ENCODE results near the gene MIDN. TPM values are rescaled to one million over a fixed set of nuclear protein-coding genes. Genes with fewer than 3 reads are reported as not detected.
A peak's percentile ranks its signal among the peaks of the same experiment; 100 is the strongest.

The MIDN gene
- total and polyA plus RNA-seq, 10 of the 15 experiments (the other 5 are each of a cell fraction or from before 2014, with no cell fraction given), result 0.38 to 51.5 (median 7.2) TPM

GRCh38 chr19:1275260-1275975 lies 27.0 kb downstream of the MIDN start, which contains the start of gene FAM174C:
Gene FAM174C (plus strand): TSS chr19:1275530. CDS start chr19:1275550, 20 bp downstream.
- H2AFZ ChIP-seq (ENCODE audit: control insufficient read depth, low read depth, low read length), result peak within 1 kb of the TSS; percentile 71
- H3K79me2 ChIP-seq (ENCODE audit: control insufficient read depth, insufficient read depth, low read length), result peaks cover 57% of the 10 kb centered on the region
- RAD21 ChIA-PET (ENCODE audit: unreplicated experiment), result interaction anchor here (1.0 to 3.9 kb wide), 3 partner anchors 9 to 97 kb away, joined by 5 to 29 read pairs (median 5); no protein-coding TSS in a partner anchor
- TF ChIP-seq NR2C2 (IDR thresholded peaks at IDR 0.05; ENCODE audit: borderline replicate concordance, control insufficient read depth, insufficient read length, low read depth), result no peak
- no peak for TF ChIP-seq SMAD1 (IDR thresholded peaks at IDR 0.05; ENCODE audit: low read depth, partially characterized antibody)
- TF ChIP-seq ATF7 (IDR thresholded peaks at IDR 0.05; ENCODE audit: low read depth), result no peak
- no peak for TF ChIP-seq ZBTB11 (CRISPR knock-in tag; IDR thresholded peaks at IDR 0.05)
- no peak for TF ChIP-seq SUZ12 (IDR thresholded peaks at IDR 0.05; ENCODE audit: unreplicated experiment)
- peak; percentile 42 for TF ChIP-seq NR2C1 (IDR thresholded peaks at IDR 0.05)
- peak; percentile 50 for TF ChIP-seq CBFB (IDR thresholded peaks at IDR 0.05; ENCODE audit: low read depth)
- peak; percentile 49; the same call in 1 of the 2 replicates for TF ChIP-seq ZBED1 (IDR thresholded peaks at IDR 0.05; ENCODE audit: borderline replicate concordance)
- TF ChIP-seq STAT3 (IDR thresholded peaks at IDR 0.05; ENCODE audit: low read depth, low read length), result no peak
- no peak for TF ChIP-seq RBBP5 (conservative IDR thresholded peaks at IDR 0.05)
- TF ChIP-seq PRDM15 (CRISPR knock-in tag; IDR thresholded peaks at IDR 0.05), result no peak
- TF ChIP-seq CHD2 (IDR thresholded peaks at IDR 0.05; ENCODE audit: borderline replicate concordance, low read depth, low read length), result no peak; the same call in 1 of the 2 replicates
- TF ChIP-seq NBN (IDR thresholded peaks at IDR 0.05), result no peak
- TF ChIP-seq NFYA (IDR thresholded peaks at IDR 0.05; ENCODE audit: borderline replicate concordance, low read depth, low read length), result no peak

More at GRCh38 chr19:1275260-1275975, 27.0 kb downstream of the MIDN start, which contains the start of gene FAM174C:
- Histone ChIP-seq H3K9me3 (replicated peaks; ENCODE audit: control insufficient read depth, insufficient read depth, low read length) (no peaks in the 10 kb centered on the region), H3K4me1 (ENCODE audit: control insufficient read depth, insufficient read depth, low read length) (peaks cover 26% of the 10 kb centered on the region), H3K4me3 (peak within 1 kb of the TSS; percentile 85), H3K27ac (ENCODE audit: control insufficient read depth, insufficient read depth) (peak within 1 kb of the TSS; percentile 97), H3K36me3 (ENCODE audit: control insufficient read depth in 2 of 2, insufficient read depth in 2 of 2, low read length in 1 of 2) (peaks cover 41 to 53% of the 10 kb centered on the region in 2 experiments), H3K9ac (ENCODE audit: control insufficient read depth, insufficient read depth, low read length) (peak within 1 kb of the TSS; percentile 96), H3K4me2 (ENCODE audit: control insufficient read depth, insufficient read depth) (peak within 1 kb of the TSS; percentile 85), H4K20me1 (ENCODE audit: control insufficient read depth, insufficient read depth) (no peaks in the 10 kb centered on the region; the same call in 1 of the 2 replicates), H3K27me3 (replicated peaks in 1 of 2; ENCODE audit: control insufficient read depth in 2 of 2, insufficient read depth in 2 of 2, low read length in 1 of 2) (no peaks in the 10 kb centered on the region)
- intact Hi-C loops (cut with micrococcal nuclease; ENCODE audit: unreplicated experiment) (no loop called here), in situ Hi-C loops (cut with MboI) (loop anchor here (5.0 kb wide), 1 partner anchor 97 kb away; no protein-coding TSS in a partner anchor)
- no TSS peak for BruUV-seq (replicated peaks)
- under 1% methylated on average over 83 of the region's 98 CpGs for WGBS (ENCODE audit: insufficient coverage, insufficient replicate concordance, low lambda C conversion rate, missing lambda C conversion rate)
- CTCF ChIA-PET, result interaction anchor here (1.0 to 1.5 kb wide), 3 partner anchors 9 to 162 kb away, joined by 3 to 8 read pairs (median 6); no protein-coding TSS in a partner anchor
- peak; percentile 83 for ATAC-seq
- POLR2A ChIA-PET, result interaction anchor here (0.6 to 1.2 kb wide), 5 partner anchors 9 to 962 kb away, joined by 3 to 7 read pairs (median 6); no protein-coding TSS in a partner anchor
- peak; percentile 97 for FAIRE-seq
- peak; percentile 87 for DNase-seq (ENCODE audit: low read depth, low spot score)
- SMC1A ChIA-PET (ENCODE audit: uncharacterized antibody, unreplicated experiment), result interaction anchor here (1.0 kb wide), 1 partner anchor 31 kb away, joined by 5 read pairs; no protein-coding TSS in a partner anchor

Data from GM12878 (cell line).